ENCODE data around the gene INSR.

- no peak for TF ChIP-seq CTCF (IDR thresholded peaks at IDR 0.05; ENCODE audit: borderline replicate concordance, extremely low read depth, low read length, poor library complexity, severe bottlenecking)
- no peak for TF ChIP-seq EZH2 (IDR thresholded peaks at IDR 0.05; ENCODE audit: borderline replicate concordance, low read depth, low read length, severe bottlenecking)
Observed at GRCh38 chr19:7152568-7152967, 141.6 kb downstream of the INSR start.

All from DND-41 (cell line).